Breast epithelium (tissue), 3 donors: Measurements from ENCODE around the gene SDK2.

Experiments used
- CTCF ChIP-seq, 3 donors: fragments of 450-650 bp; IDR thresholded peaks; one replicate each; pipeline ENCODE4 v1.5.1; 2016 to 2017; ENCODE audit warnings: antibody characterized with exemption in 3 of 3, mild to moderate bottlenecking in 3 of 3, moderate library complexity in 3 of 3
- POLR2A ChIP-seq: fragments of 450-650 bp; IDR thresholded peaks from one replicate; pipeline ENCODE4 v1.6.1; 2016; ENCODE audit warnings: antibody characterized with exemption, mild to moderate bottlenecking, moderate library complexity

DNA sequence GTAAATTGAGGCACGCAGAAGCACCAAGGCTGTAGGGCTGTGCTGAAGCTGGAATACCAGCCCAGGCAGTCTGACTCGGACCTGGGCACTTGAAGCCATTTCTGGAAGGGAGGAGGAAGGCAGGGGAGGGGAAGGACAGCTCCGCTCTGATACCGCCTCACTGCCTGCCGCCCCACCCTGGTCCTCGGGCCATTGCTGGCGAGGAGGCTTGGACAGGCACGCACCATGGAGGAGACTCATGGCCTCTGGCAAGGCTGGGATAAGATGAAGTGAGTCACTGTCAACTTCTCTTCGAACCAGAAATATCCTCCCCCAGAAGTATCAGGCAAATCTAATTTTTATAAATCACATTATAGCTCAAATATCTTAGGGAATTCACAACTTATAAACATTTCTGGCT is 81.3 kb downstream of the SDK2 start:
- no peak for TF ChIP-seq CTCF (IDR thresholded peaks at IDR 0.05)
- TF ChIP-seq POLR2A, result no peak
